NCI-H2081 (cell line): ENCODE data around the gene STUB1.

Source experiments
- DNase-seq, 2 experiments: peaks; one replicate each; lab custom pipeline; 2025; lab: John Stamatoyannopoulos, UW

The STUB1 gene

DNA sequence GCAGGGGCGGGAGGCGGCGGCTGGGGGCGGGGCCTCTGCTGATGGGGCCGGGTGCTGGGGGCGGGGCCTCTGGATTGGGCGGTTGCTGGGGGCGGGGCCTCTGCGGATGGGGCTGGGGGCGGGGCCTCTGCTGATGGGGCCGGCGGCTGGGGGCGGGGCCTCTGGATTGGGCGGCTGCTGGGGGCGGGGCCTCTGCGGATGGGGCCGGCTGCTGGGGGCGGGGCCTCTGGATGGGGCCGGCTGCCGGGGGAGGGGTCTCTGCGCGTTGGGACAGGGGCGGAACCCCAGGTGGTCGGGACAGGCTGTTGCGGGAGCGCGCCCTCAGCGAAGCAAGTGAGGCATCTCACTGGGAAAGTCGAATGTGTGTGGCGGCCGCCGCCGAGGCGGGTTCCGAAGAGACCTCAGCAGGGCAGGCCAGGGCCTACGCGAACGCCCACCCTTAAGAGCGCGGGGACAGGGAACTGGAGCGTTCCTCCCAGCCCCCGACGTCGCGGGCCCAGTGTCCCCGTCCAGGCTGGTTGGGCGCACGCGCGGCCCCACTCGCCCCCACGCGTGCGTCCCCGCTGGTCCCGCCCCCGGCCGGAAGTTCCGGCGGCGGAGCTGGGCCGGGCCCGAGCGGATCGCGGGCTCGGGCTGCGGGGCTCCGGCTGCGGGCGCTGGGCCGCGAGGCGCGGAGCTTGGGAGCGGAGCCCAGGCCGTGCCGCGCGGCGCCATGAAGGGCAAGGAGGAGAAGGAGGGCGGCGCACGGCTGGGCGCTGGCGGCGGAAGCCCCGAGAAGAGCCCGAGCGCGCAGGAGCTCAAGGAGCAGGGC lies at the start of gene STUB1:
Gene STUB1, plus strand, starts transcription at position 597 of the 811 bp plus-strand sequence. Its CDS starts 116 bp downstream, at position 713.
- DNase-seq: peak; percentile 75 to 85

- DNase-seq: no peak
Measured at GRCh38 chr16:630815-631405, 49.3 kb upstream of the STUB1 start, which contains the start of gene WFIKKN1. Gene WFIKKN1 (plus strand): TSS chr16:630985. CDS start chr16:631254, 269 bp downstream.

GRCh38 chr16:631808-632358 lies 48.3 kb upstream of the STUB1 start:
- DNase-seq: no peak

DNA sequence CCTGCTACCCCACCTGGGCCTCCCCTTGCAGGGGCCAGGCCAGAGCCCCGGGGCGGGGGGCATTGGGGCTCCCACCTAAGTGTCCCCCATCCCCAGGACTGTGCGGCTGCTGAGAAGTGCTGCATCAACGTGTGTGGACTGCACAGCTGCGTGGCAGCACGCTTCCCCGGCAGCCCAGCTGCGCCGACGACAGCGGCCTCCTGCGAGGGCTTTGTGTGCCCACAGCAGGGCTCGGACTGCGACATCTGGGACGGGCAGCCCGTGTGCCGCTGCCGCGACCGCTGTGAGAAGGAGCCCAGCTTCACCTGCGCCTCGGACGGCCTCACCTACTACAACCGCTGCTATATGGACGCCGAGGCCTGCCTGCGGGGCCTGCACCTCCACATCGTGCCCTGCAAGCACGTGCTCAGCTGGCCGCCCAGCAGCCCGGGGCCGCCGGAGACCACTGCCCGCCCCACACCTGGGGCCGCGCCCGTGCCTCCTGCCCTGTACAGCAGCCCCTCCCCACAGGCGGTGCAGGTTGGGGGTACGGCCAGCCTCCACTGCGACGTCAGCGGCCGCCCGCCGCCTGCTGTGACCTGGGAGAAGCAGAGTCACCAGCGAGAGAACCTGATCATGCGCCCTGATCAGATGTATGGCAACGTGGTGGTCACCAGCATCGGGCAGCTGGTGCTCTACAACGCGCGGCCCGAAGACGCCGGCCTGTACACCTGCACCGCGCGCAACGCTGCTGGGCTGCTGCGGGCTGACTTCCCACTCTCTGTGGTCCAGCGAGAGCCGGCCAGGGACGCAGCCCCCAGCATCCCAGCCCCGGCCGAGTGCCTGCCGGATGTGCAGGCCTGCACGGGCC lies 47.5 kb upstream of the STUB1 start:
- peak in 1 of 2 experiments; percentile 13 for DNase-seq

GRCh38 chr16:633336-634050 lies 46.7 kb upstream of the STUB1 start:
- no peak for DNase-seq

- no peak for DNase-seq
Measured at GRCh38 chr16:634051-634670, 46.0 kb upstream of the STUB1 start.

DNA sequence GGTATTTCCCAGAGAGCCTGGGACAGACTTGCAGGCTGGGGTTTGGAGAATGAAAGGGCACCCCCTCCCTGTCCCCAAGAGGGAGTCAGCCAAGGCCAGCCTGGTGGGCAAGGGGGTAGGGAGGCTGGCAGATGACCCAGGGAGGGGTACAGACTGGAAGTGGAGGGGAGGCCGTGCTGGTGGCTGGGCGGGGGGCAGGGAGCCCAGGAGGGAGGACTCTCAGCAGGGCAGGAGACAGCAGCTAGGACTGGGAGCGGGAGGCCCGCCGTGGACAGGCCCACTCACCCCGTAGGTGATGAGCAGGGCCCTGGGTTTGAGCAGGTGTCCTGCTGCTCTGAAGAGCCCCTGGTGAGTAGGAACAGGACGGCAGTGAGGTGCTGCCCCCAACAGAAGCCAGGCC lies 45.2 kb upstream of the STUB1 start:
- DNase-seq: no peak

DNA sequence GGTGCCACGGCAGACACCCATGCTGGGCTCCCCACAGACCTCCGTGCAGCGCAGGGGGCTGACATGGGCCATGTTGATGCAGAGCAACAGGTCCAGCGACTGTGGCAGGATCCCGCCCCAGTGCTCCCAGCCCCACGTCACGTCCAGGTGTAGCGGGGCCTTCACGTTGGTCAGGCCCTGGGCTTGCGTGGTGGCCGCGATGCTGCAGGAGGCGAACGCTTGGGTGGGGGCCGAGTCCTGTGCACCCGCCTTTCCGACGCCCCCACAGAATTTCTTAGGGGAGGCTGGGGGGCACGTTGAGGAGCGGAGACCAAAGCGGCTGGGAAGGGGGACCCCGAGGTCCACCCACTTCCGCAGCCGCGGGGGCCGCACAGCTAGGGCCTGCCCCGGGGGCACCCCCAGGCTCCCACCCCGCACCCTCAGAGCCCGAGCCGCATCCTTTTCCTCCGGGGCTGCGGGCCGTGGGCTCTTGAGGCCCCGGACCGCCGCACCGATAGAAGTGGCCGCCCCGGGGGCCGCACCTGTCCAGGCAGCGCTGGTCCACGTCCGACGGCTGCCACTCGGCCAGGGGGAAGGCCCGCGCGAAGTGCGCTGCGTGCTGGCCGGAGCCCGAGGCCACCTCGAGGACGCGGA lies 44.5 kb upstream of the STUB1 start:
- DNase-seq: no peak

DNA sequence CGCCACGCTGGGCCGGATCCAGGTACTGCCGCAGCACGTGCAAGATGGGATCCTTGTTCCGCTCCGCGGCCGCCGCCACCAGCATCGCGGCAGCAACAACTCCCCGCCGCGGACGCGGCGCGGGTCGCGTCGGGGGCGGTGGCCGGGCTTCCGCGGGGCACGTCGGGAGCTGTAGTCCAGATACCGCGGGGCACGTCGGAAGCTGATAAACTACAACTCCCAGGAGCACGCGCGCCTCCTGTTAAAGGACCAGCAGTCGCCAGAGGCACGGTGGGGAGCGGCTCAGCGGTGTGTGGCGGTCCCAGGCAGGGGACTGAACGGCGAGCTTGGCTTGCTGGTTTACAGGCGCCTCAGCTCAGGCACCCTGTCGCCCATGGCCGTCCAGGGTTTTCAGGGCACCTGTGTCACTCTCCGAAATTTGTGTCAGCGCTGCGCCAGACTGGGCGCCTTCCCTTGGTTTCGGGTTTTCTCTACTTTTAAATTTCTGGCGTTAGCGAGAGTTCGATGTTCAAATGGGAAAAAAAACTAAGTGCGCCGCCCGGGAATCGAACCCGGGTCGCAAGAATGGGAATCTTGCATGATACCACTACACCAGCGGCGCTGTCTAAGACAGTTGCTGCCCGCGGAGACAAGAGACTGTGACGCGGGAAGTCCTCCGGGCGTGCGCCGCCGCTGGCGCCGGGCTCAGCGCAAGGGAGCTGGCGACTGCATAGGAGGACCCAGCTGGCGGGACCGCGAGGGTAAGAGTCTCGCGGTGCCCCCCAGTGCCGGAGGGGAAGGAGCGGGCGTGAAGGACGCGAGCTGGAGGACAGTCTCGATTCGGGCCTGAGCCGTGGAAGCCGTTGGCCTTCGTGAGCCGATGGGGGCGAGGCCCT lies 43.8 kb upstream of the STUB1 start, which contains the start of gene METTL26:
Gene METTL26, minus strand, starts transcription at position 100 of the 875 bp plus-strand sequence. Its CDS starts 15 bp downstream, at position 85.
- peak; percentile 93 to 94 for DNase-seq

- peak in 1 of 2 experiments; percentile 81 for DNase-seq
Measured at GRCh38 chr16:637081-638018, 42.9 kb upstream of the STUB1 start.

- DNase-seq: no peak
Measured at GRCh38 chr16:638034-638543, 42.1 kb upstream of the STUB1 start.

DNA sequence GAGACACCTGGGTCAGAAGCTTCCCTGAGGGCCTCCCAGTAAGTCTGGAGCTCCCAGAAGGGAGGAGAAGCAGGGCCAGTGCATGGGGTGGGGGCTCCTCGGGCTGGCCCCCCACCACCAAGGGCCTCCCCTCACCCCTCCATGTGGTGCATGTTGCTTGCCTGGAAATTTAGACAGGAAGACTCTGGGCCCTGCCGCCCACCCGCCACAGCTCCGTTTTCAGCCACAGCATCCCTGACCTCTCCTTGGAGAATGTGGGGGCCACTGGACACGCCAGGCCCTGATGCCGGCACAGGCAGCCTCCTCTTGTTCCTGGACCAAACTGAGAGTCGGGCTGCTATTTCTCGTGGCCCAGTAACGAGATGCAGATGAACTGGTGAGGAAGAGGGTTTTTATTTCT lies 41.4 kb upstream of the STUB1 start:
- DNase-seq: no peak

DNA sequence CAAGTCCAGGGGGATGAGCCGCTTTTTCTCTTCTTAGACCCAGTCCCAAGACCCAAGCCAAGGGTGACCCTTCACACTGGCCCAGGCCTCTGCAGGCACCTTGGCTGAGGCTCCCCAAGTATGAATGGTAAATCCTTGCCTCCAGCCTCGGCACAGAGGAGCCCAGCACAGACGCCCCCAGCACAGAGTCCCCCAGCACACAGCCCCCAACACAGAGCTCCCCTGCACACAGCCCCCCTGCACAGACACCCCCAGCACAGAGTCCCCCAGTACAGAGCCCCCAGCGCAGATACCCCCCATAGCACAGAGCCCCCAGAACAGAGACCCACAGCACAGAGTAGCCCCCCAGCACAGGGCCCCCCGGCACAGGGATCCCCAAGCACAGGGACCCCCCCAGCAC lies 39.6 kb upstream of the STUB1 start:
- no peak for DNase-seq

DNA sequence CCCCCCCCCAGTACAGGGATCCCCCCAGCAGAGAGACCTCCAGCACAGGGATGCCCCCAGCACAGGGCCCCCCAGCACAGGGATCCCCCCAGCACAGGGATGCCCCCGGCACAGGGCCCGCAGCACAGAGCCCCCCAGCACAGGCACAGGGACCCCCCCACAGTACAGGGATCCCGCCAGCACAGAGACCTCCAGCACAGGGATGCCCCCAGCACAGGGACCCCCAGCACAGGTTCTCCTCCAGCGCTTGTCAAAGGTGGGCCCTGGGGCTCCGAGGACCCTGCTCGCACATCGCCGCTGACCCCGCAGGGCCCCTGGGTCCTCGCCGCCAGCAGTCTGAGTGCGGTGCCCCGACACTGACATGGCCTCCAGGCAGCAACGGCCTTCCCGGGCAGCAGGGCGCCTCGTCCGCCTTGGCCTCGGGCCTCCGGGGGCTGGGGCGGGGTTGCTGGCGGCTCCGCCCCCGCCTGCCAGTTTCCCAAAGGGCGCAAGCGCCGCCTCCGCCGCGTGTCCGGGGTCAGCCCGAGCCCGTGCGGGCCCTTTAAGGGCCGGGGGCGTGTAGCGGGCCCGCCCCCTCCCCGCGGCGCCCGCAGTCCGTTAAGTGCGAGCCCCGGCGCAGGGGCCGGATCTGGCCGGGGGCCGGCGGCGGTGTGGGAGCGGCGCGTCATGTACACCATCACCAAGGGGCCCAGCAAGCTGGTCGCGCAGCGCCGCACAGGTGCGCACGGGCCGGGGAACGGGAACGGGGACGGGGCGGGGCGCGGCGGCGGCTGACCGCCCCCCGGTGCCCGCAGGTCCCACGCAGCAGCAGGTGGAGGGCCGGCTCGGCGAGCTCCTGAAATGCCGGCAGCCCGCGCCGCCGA lies 38.7 kb upstream of the STUB1 start, which contains the start of gene MCRIP2:
Gene MCRIP2, plus strand, starts transcription at position 503 of the 863 bp plus-strand sequence. Its CDS starts 164 bp downstream, at position 667.
- peak; percentile 71 to 80 for DNase-seq

- peak in 1 of 2 experiments; percentile 33 for DNase-seq
Measured at GRCh38 chr16:642189-643049, 37.8 kb upstream of the STUB1 start.

DNA sequence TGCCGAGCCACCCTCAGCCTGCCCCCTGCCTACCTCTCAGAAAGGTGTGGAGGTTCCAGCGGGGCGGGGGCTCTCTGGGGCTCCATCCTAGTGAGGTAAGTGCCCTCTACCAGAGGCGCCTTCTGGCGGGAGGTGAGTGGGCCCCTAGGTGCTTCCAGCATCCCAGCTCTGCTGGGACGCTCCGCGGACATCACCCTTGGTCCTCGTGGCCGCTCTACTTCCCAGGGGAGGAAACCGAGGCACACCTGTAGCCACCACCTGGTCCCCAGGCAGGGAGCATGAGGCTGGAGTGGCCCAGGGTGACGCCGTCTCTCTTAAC lies 37.2 kb upstream of the STUB1 start:
- no peak for DNase-seq
